HG02759 (cell line): ENCODE results near the gene ST3GAL3.
"Not testable (repeated sequence)": the region's sequence is repeated elsewhere in the genome, so short reads cannot be mapped to it uniquely, and the experiment has no call there.

Source experiments
- ATAC-seq: cut with Tn5 transposase; IDR thresholded peaks from one replicate; pipeline ENCODE4 v1.9.1; 2021; ENCODE audit warnings: mild to moderate bottlenecking, moderate library complexity; ENCODE audit not compliant: unreplicated experiment

The ST3GAL3 gene

GRCh38 chr1:43753422-43753821 lies 46.1 kb downstream of the ST3GAL3 start:
- ATAC-seq = no peak

GRCh38 chr1:43754892-43755291 lies 47.6 kb downstream of the ST3GAL3 start:
- no peak for ATAC-seq

- no peak for ATAC-seq
These were observed 50.2 kb downstream of the ST3GAL3 start for GRCh38 chr1:43757343-43758053.

- no peak for ATAC-seq
These were observed 53.5 kb downstream of the ST3GAL3 start for GRCh38 chr1:43760745-43761317.

- ATAC-seq = no peak
These were observed 56.2 kb downstream of the ST3GAL3 start for GRCh38 chr1:43763497-43763973.

- no peak for ATAC-seq
These were observed 57.2 kb downstream of the ST3GAL3 start for GRCh38 chr1:43764581-43764980.

GRCh38 chr1:43766086-43766784 lies 58.9 kb downstream of the ST3GAL3 start:
- ATAC-seq = no peak

- no peak for ATAC-seq
These were observed 59.6 kb downstream of the ST3GAL3 start for GRCh38 chr1:43766818-43767525.

GRCh38 chr1:43768168-43768567 lies 60.8 kb downstream of the ST3GAL3 start:
- ATAC-seq = no peak

GRCh38 chr1:43769350-43769908 lies 62.1 kb downstream of the ST3GAL3 start:
- no peak for ATAC-seq

GRCh38 chr1:43770111-43770510 lies 62.8 kb downstream of the ST3GAL3 start:
- no peak for ATAC-seq

- ATAC-seq = no peak
These were observed 65.6 kb downstream of the ST3GAL3 start for GRCh38 chr1:43772978-43773377.

- no peak for ATAC-seq
These were observed 66.5 kb downstream of the ST3GAL3 start for GRCh38 chr1:43773821-43774220.

GRCh38 chr1:43774359-43774758 lies 67.0 kb downstream of the ST3GAL3 start:
- no peak for ATAC-seq

- no peak for ATAC-seq
These were observed 68.9 kb downstream of the ST3GAL3 start for GRCh38 chr1:43776043-43776761.

- not testable (repeated sequence) for ATAC-seq
These were observed 70.6 kb downstream of the ST3GAL3 start for GRCh38 chr1:43777916-43778315.

GRCh38 chr1:43779266-43779665 lies 71.9 kb downstream of the ST3GAL3 start:
- ATAC-seq = no peak

- no peak for ATAC-seq
These were observed 72.6 kb downstream of the ST3GAL3 start for GRCh38 chr1:43779805-43780403.

- ATAC-seq = no peak
These were observed 74.2 kb downstream of the ST3GAL3 start for GRCh38 chr1:43781574-43781973.

GRCh38 chr1:43783096-43783670 lies 75.8 kb downstream of the ST3GAL3 start:
- no peak for ATAC-seq
